Liver (tissue), 3 donors: ENCODE results near the gene LEKR1.

Experiments used
- CTCF ChIP-seq: fragments of 150-350 bp; IDR thresholded peaks from 2 replicates; pipeline ENCODE4 v1.5.1; 2017; ENCODE audit warnings: improper control_type of control experiment, low read depth, low read length; ENCODE audit not compliant: missing input control
- EGR1 ChIP-seq, 2 donors: IDR thresholded peaks; 2 replicates each; pipeline ENCODE4 v1.6.1; 2016 to 2018; ENCODE audit warnings: antibody characterized with exemption in 2 of 2, low read depth in 2 of 2
- MAX ChIP-seq: IDR thresholded peaks from 2 replicates; pipeline ENCODE4 v1.6.1; 2016; ENCODE audit warnings: antibody characterized with exemption
- RAD21 ChIP-seq, 2 donors: IDR thresholded peaks; 2 replicates each; pipeline ENCODE4 v1.6.1; 2016; ENCODE audit warnings: antibody characterized with exemption in 2 of 2, mild to moderate bottlenecking in 2 of 2
- SP1 ChIP-seq: IDR thresholded peaks from 2 replicates; pipeline ENCODE4 v1.6.1; 2018; ENCODE audit warnings: antibody characterized with exemption, mild to moderate bottlenecking
- TAF1 ChIP-seq: conservative IDR thresholded peaks from 2 replicates; pipeline ENCODE4 v1.6.1; 2016; ENCODE audit warnings: antibody characterized with exemption, mild to moderate bottlenecking
- donor health status: healthy.
- donor health status: healthy.

GRCh38 chr3:156803952-156804741 is 22.0 kb upstream of the LEKR1 start:
- TF ChIP-seq CTCF (no peak), RAD21 (IDR thresholded peaks at IDR 0.05) (no peak), MAX (no peak), EGR1 (IDR thresholded peaks at IDR 0.05; ENCODE audit: low read depth in 2 of 2) (no peak), SP1 (no peak), TAF1 (no peak)
